Measurements from ENCODE around the gene ZBTB25. TPM values are rescaled to one million over a fixed set of nuclear protein-coding genes. Genes with fewer than 3 reads are reported as not detected.
A peak's percentile ranks its signal among the peaks of the same experiment; 100 is the strongest.

The ZBTB25 gene
- total RNA-seq, 1 experiment from 2014 or later, result 10.0 TPM

DNA sequence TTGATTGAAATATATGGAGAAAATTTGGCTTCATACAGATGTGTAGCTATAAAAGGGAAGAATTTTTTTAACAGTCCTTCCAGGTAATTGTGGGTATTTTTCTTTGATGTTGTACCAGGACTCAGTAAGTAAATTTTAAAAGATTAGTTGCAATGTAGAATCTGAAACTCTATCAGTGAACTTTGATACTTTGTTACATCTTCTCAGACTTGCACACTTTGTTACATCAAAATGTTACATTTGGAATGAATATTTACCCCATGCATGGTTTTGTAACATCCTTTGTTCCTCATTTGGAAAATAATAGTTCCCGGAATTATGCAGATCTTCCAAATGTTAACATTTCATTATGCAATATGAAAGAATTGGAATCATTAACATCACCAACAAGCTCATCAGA is 101.7 kb downstream of the ZBTB25 start:
- ChIA-PET POLR2A (no interaction called here), CTCF (no interaction called here)
- Mint-ChIP-seq H3K27me3 (ENCODE audit: insufficient read depth, unreplicated experiment) (no peaks in the 10 kb centered on the region), H3K9me3 (ENCODE audit: unreplicated experiment) (no peaks in the 10 kb centered on the region), H3K27ac (ENCODE audit: unreplicated experiment) (no peak overlapping the region), H3K4me3 (ENCODE audit: unreplicated experiment) (no peak overlapping the region), H3K4me1 (ENCODE audit: low read depth, unreplicated experiment) (peaks cover 5% of the 10 kb centered on the region), H3K36me3 (ENCODE audit: insufficient read depth, unreplicated experiment) (peaks cover 50% of the 10 kb centered on the region)
- Histone ChIP-seq H3K4me1 (peaks cover 11% of the 10 kb centered on the region; the same call in 1 of the 2 replicates), H3K4me3 (ENCODE audit: low read depth, low read length) (no peak overlapping the region), H3K36me3 (ENCODE audit: control insufficient read depth, insufficient read depth, low read length) (no peaks in the 10 kb centered on the region), H3K27me3 (replicated peaks; ENCODE audit: control insufficient read depth, insufficient read depth, low read length) (no peaks in the 10 kb centered on the region), H3K9me3 (no peaks in the 10 kb centered on the region)
- TSS peak; percentile 23 for BruUV-seq (replicated peaks)
- intact Hi-C loops (cut with micrococcal nuclease; ENCODE audit: unreplicated experiment), result no loop called here
- TF ChIP-seq, protein P1, sequence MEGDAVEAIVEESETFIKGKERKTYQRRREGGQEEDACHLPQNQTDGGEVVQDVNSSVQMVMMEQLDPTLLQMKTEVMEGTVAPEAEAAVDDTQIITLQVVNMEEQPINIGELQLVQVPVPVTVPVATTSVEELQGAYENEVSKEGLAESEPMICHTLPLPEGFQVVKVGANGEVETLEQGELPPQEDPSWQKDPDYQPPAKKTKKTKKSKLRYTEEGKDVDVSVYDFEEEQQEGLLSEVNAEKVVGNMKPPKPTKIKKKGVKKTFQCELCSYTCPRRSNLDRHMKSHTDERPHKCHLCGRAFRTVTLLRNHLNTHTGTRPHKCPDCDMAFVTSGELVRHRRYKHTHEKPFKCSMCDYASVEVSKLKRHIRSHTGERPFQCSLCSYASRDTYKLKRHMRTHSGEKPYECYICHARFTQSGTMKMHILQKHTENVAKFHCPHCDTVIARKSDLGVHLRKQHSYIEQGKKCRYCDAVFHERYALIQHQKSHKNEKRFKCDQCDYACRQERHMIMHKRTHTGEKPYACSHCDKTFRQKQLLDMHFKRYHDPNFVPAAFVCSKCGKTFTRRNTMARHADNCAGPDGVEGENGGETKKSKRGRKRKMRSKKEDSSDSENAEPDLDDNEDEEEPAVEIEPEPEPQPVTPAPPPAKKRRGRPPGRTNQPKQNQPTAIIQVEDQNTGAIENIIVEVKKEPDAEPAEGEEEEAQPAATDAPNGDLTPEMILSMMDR (IDR thresholded peaks at IDR 0.05; ENCODE audit: insufficient read depth in 1 of 2, low read depth in 1 of 2, low read length in 1 of 2, severe bottlenecking in 1 of 2, unreplicated experiment in 1 of 2), result no peak
- DNase-seq, result no peak

DNA sequence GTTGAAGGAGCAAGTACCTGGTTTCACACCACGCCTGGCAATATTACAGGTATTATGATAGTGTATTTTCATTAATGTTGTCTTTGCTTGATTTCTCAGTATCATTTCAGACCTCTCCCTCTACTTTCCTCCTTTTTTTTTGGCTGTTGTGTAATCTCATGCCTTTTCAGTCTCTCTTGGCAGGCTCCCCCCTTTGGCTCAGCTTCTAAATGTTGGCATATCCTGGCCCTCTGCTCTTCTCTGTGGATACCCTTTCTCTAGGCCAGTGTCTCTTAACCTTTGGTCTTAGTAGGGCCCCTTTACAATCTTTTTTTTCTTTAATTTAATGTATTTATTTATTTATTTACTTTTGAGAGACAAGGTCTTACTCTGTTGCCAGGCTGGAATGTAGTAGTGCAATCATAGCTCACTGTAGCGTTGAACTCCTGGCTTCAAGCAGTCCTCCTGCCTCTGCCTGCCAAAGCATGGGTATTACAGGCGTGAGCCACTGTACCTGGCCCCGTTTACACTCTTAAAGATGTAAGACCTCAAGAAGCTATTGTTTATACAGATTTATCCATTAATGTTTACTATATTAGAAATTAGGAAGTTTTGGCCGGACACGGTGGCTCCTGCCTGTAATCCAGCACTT is 102.7 kb downstream of the ZBTB25 start:
- Histone ChIP-seq H3K36me3 (ENCODE audit: control insufficient read depth, insufficient read depth, low read length) (no peaks in the 10 kb centered on the region), H3K9me3 (no peaks in the 10 kb centered on the region), H3K27me3 (replicated peaks; ENCODE audit: control insufficient read depth, insufficient read depth, low read length) (no peaks in the 10 kb centered on the region), H3K4me1 (peaks cover 11% of the 10 kb centered on the region; the same call in 1 of the 2 replicates), H3K4me3 (ENCODE audit: low read depth, low read length) (no peak overlapping the region)
- peaks cover 5% of the 10 kb centered on the region for H3K4me1 Mint-ChIP-seq (ENCODE audit: low read depth, unreplicated experiment)
- no peak for DNase-seq
- ChIA-PET POLR2A (interaction anchor here (1.2 kb wide), 1 partner anchor 13 kb away, joined by 6 read pairs; no protein-coding TSS in a partner anchor), CTCF (no interaction called here)
- peaks cover 43% of the 10 kb centered on the region for H3K36me3 Mint-ChIP-seq (ENCODE audit: insufficient read depth, unreplicated experiment)
- TF ChIP-seq, protein P1 (IDR thresholded peaks at IDR 0.05; ENCODE audit: insufficient read depth in 1 of 2, low read depth in 1 of 2, low read length in 1 of 2, severe bottlenecking in 1 of 2, unreplicated experiment in 1 of 2), result no peak
- H3K9me3 Mint-ChIP-seq (ENCODE audit: unreplicated experiment), result no peaks in the 10 kb centered on the region
- no peak overlapping the region for H3K4me3 Mint-ChIP-seq (ENCODE audit: unreplicated experiment)
- H3K27ac Mint-ChIP-seq (ENCODE audit: unreplicated experiment), result no peak overlapping the region
- intact Hi-C loops (cut with micrococcal nuclease; ENCODE audit: unreplicated experiment), result no loop called here
- H3K27me3 Mint-ChIP-seq (ENCODE audit: insufficient read depth, unreplicated experiment), result no peaks in the 10 kb centered on the region
- no TSS peak for BruUV-seq (replicated peaks)

Other genes starting within 250 kb of the ZBTB25 start
- 0.19 and 0.23 TPM in 2 replicates for gene ESR2, start 209.5 kb downstream of the ZBTB25 start, total RNA-seq (2022)
- 180 and 203 TPM in 2 replicates for gene MTHFD1, start 115.5 kb downstream of the ZBTB25 start, total RNA-seq (2022)
- 15.0 and 15.9 TPM in 2 replicates for gene AKAP5, start 38.3 kb downstream of the ZBTB25 start, total RNA-seq (2022)
- gene ZBTB1, start 932 bp upstream of the ZBTB25 start, total RNA-seq (2022), result 34.3 TPM in 2 replicates
- gene HSPA2, start 36.9 kb upstream of the ZBTB25 start, total RNA-seq (2022), result 8.3 and 8.7 TPM in 2 replicates
- gene PPP1R36, start 46.1 kb upstream of the ZBTB25 start, total RNA-seq (2022), result 2.3 and 2.9 TPM in 2 replicates
- gene PLEKHG3, start 200.6 kb upstream of the ZBTB25 start, total RNA-seq (2022), result 85.9 and 90.8 TPM in 2 replicates

All from Caco-2 (cell line).